SU-DHL-6 (cell line): Measurements from ENCODE around the gene GRK3.

Source experiments
- H2AFZ ChIP-seq: fragments of 200-600 bp; sonication (generic); 2 replicates; pipeline ENCODE4 v1.6.1; 2014; ENCODE audit warnings: low read depth, mild to moderate bottlenecking, moderate library complexity, mixed read lengths, antibody characterized with exemption, low read length; ENCODE audit not compliant: severe bottlenecking
- H3F3A ChIP-seq: fragments of 200-600 bp; shearing (Covaris generic); 2 replicates; pipeline ENCODE4 v1.6.0; 2016; ENCODE audit warnings: antibody characterized with exemption, mild to moderate bottlenecking; ENCODE audit not compliant: insufficient read depth
- H3K27ac ChIP-seq: fragments of 200-600 bp; sonication (generic); 2 replicates; pipeline ENCODE4 v1.5.1; 2016; ENCODE audit warnings: low read depth, mild to moderate bottlenecking, low read length, moderate library complexity, mixed read lengths
- H3K27me3 ChIP-seq: fragments of 200-600 bp; sonication (generic), shearing (Covaris generic); 2 replicates; pipeline ENCODE4 v1.6.0; 2014; ENCODE audit warnings: mild to moderate bottlenecking, low read length
- H3K36me3 ChIP-seq: fragments of 200-600 bp; sonication (generic); 2 replicates; pipeline ENCODE4 v1.6.1; 2014; ENCODE audit warnings: mild to moderate bottlenecking, low read length, mixed read lengths
- H3K4me2 ChIP-seq: fragments of 300-600, 200-600 bp; shearing (Covaris generic), sonication (generic); 2 replicates; pipeline ENCODE4 v1.6.0; 2014; ENCODE audit warnings: low read length, low read depth, mild to moderate bottlenecking; ENCODE audit not compliant: poor library complexity, severe bottlenecking
- H3K4me3 ChIP-seq: fragments of 200-600 bp; sonication (generic); 2 replicates; pipeline ENCODE4 v1.5.1; 2014; ENCODE audit warnings: antibody characterized with exemption, low read length, mild to moderate bottlenecking, mixed read lengths; ENCODE audit not compliant: insufficient read depth, poor library complexity, severe bottlenecking
- H3K79me2 ChIP-seq: fragments of 200-600 bp; sonication (generic); 2 replicates; pipeline ENCODE4 v1.6.1; 2014; ENCODE audit warnings: mild to moderate bottlenecking, low read length, moderate library complexity; ENCODE audit not compliant: insufficient read depth
- H3K9ac ChIP-seq: fragments of 200-600 bp; sonication (generic); 2 replicates; pipeline ENCODE4 v1.7.0; 2014; ENCODE audit warnings: mild to moderate bottlenecking, low read length
- H3K9me2 ChIP-seq: fragments of 200-600 bp; sonication (generic); replicated peaks from 2 replicates; pipeline ENCODE4 v1.6.1; 2014; ENCODE audit warnings: low read length; ENCODE audit not compliant: insufficient read depth
- H3K9me3 ChIP-seq: fragments of 200-600 bp; sonication (generic); 2 replicates; pipeline ENCODE4 v1.6.1; 2014; ENCODE audit warnings: low read length, mixed read lengths; ENCODE audit not compliant: insufficient read depth
- H4K20me1 ChIP-seq: fragments of 200-600 bp; sonication (generic); 2 replicates; pipeline ENCODE4 v1.6.1; 2014; ENCODE audit warnings: low read depth, mild to moderate bottlenecking, antibody characterized with exemption, low read length, moderate library complexity, mixed read lengths
- CTCF ChIP-seq: fragments of 200-600 bp; sonication (generic); IDR thresholded peaks from one replicate; pipeline ENCODE4 v1.5.1; 2017; ENCODE audit warnings: antibody characterized with exemption, mild to moderate bottlenecking, low read length, moderate library complexity; ENCODE audit not compliant: insufficient read depth, poor library complexity, severe bottlenecking
- EZH2phosphoT487 ChIP-seq: fragments of 200-600 bp; sonication (generic), shearing (Covaris generic); conservative IDR thresholded peaks from 2 replicates; pipeline ENCODE4 v1.6.1; 2018; ENCODE audit warnings: mild to moderate bottlenecking, antibody characterized with exemption, low read length, moderate library complexity, mixed read lengths

GRK3 gene

GRCh38 chr22:25536589-25536988 lies 27.9 kb upstream of the GRK3 start:
- no peaks in the 10 kb centered on the region for H3K9me3 ChIP-seq
- H4K20me1 ChIP-seq, result no peaks in the 10 kb centered on the region
- H3K9me2 ChIP-seq, result no peaks in the 10 kb centered on the region
- H3K4me2 ChIP-seq, result no peak overlapping the region
- no peaks in the 10 kb centered on the region for H3F3A ChIP-seq
- no peak overlapping the region for H3K4me3 ChIP-seq
- no peak overlapping the region for H3K9ac ChIP-seq
- no peak overlapping the region for H3K27ac ChIP-seq
- no peaks in the 10 kb centered on the region for H3K36me3 ChIP-seq
- no peaks in the 10 kb centered on the region for H3K79me2 ChIP-seq
- no peaks in the 10 kb centered on the region for H3K27me3 ChIP-seq
- TF ChIP-seq EZH2phosphoT487, result no peak
- H2AFZ ChIP-seq, result no peak overlapping the region

GRCh38 chr22:25540166-25540907 lies 24.1 kb upstream of the GRK3 start:
- H3K79me2 ChIP-seq, result no peaks in the 10 kb centered on the region
- H4K20me1 ChIP-seq, result no peaks in the 10 kb centered on the region
- no peaks in the 10 kb centered on the region for H3F3A ChIP-seq
- H3K9me3 ChIP-seq, result no peaks in the 10 kb centered on the region
- H3K4me2 ChIP-seq, result no peak overlapping the region
- no peaks in the 10 kb centered on the region for H3K9me2 ChIP-seq
- no peak overlapping the region for H3K9ac ChIP-seq
- H3K36me3 ChIP-seq, result no peaks in the 10 kb centered on the region
- TF ChIP-seq EZH2phosphoT487 (no peak), CTCF (no peak)
- H3K27me3 ChIP-seq, result no peaks in the 10 kb centered on the region
- no peak overlapping the region for H2AFZ ChIP-seq
- no peak overlapping the region for H3K4me3 ChIP-seq
- H3K27ac ChIP-seq, result no peak overlapping the region

- no peaks in the 10 kb centered on the region for H3F3A ChIP-seq
- H3K9ac ChIP-seq, result no peak overlapping the region
- H3K27ac ChIP-seq, result no peak overlapping the region
- H3K9me2 ChIP-seq, result no peaks in the 10 kb centered on the region
- no peak overlapping the region for H3K4me2 ChIP-seq
- H3K36me3 ChIP-seq, result no peaks in the 10 kb centered on the region
- no peaks in the 10 kb centered on the region for H3K79me2 ChIP-seq
- H4K20me1 ChIP-seq, result no peaks in the 10 kb centered on the region
- no peak overlapping the region for H2AFZ ChIP-seq
- TF ChIP-seq EZH2phosphoT487, result no peak
- no peak for TF ChIP-seq CTCF
- H3K4me3 ChIP-seq, result no peak overlapping the region
- H3K9me3 ChIP-seq, result no peaks in the 10 kb centered on the region
- H3K27me3 ChIP-seq, result no peaks in the 10 kb centered on the region
These were observed 23.4 kb upstream of the GRK3 start for GRCh38 chr22:25540908-25541660.

- H3K27me3 ChIP-seq, result no peaks in the 10 kb centered on the region
- no peak overlapping the region for H3K9ac ChIP-seq
These were observed 22.3 kb upstream of the GRK3 start for GRCh38 chr22:25542191-25542590.

More at GRCh38 chr22:25542191-25542590, 22.3 kb upstream of the GRK3 start:
- no peak overlapping the region for H3K4me3 ChIP-seq
- no peak overlapping the region for H3K27ac ChIP-seq
- no peaks in the 10 kb centered on the region for H3F3A ChIP-seq
- H3K4me2 ChIP-seq, result no peak overlapping the region
- TF ChIP-seq EZH2phosphoT487 (no peak), CTCF (no peak)
- no peaks in the 10 kb centered on the region for H3K9me3 ChIP-seq
- H3K36me3 ChIP-seq, result no peaks in the 10 kb centered on the region
- no peaks in the 10 kb centered on the region for H4K20me1 ChIP-seq
- no peaks in the 10 kb centered on the region for H3K9me2 ChIP-seq
- H2AFZ ChIP-seq, result no peak overlapping the region
- no peaks in the 10 kb centered on the region for H3K79me2 ChIP-seq
